Dedifferentiated amniotic fluid mesenchymal stem cell (primary cell): ENCODE results near the gene C10orf62.

Experiments used
- DNase-seq: peaks from one replicate; pipeline ENCODE4 v3.0.0-alpha.2; 2016; ENCODE audit errors: extremely low spot score

C10orf62 gene

GRCh38 chr10:97584798-97585438 lies 4.6 kb upstream of the C10orf62 start:
- no peak for DNase-seq

GRCh38 chr10:97585439-97585811 lies 4.1 kb upstream of the C10orf62 start:
- DNase-seq, result no peak

- no peak for DNase-seq
Measured at GRCh38 chr10:97587183-97587582, 2.3 kb upstream of the C10orf62 start.

- no peak for DNase-seq
Measured at GRCh38 chr10:97590082-97590747, 694 bp downstream of the C10orf62 start.

- DNase-seq, result no peak
Measured at GRCh38 chr10:97590748-97591495, 1.4 kb downstream of the C10orf62 start.

- DNase-seq, result peak; percentile 68
Measured at GRCh38 chr10:97593421-97593820, 3.9 kb downstream of the C10orf62 start.

- DNase-seq, result peak; percentile 77
Measured at GRCh38 chr10:97596101-97597082, 6.9 kb downstream of the C10orf62 start.

GRCh38 chr10:97597778-97598177 lies 8.3 kb downstream of the C10orf62 start:
- DNase-seq, result no peak

GRCh38 chr10:97598407-97599271 lies 9.1 kb downstream of the C10orf62 start:
- DNase-seq, result no peak

GRCh38 chr10:97599272-97599619 lies 9.7 kb downstream of the C10orf62 start:
- DNase-seq, result no peak

- DNase-seq, result no peak
Measured at GRCh38 chr10:97600616-97601015, 11.1 kb downstream of the C10orf62 start.

- DNase-seq, result no peak
Measured at GRCh38 chr10:97601268-97602215, 12.0 kb downstream of the C10orf62 start.

- DNase-seq, result no peak
Measured at GRCh38 chr10:97607095-97607636, 17.6 kb downstream of the C10orf62 start.

- no peak for DNase-seq
Measured at GRCh38 chr10:97608991-97609561, 19.6 kb downstream of the C10orf62 start.

- no peak for DNase-seq
Measured at GRCh38 chr10:97611473-97611872, 22.0 kb downstream of the C10orf62 start.

GRCh38 chr10:97612386-97612785 lies 22.9 kb downstream of the C10orf62 start:
- peak; percentile 32 for DNase-seq

GRCh38 chr10:97618285-97618684 lies 28.8 kb downstream of the C10orf62 start:
- no peak for DNase-seq

- DNase-seq, result peak; percentile 5
Measured at GRCh38 chr10:97618733-97619132, 29.2 kb downstream of the C10orf62 start.

- DNase-seq, result peak; percentile 13
Measured at GRCh38 chr10:97623277-97623676, 33.8 kb downstream of the C10orf62 start.
